Body of pancreas (tissue), 4 donors: ENCODE results near the gene ADCY7. TPM values are rescaled to one million over a fixed set of nuclear protein-coding genes. Genes with fewer than 3 reads are reported as not detected.

Source experiments
- ATAC-seq: fragments of 150-250 bp; one replicate; pipeline ENCODE4 v1.9.1; 2016
- DNase-seq, 4 donors: peaks; one replicate each; pipeline ENCODE4 v3.0.0-alpha.2; 2019
- H3K27ac ChIP-seq, 4 donors: fragments of 200-600 bp; sonication (generic); 1 replicate in 3 of 4; 2 replicates in 1 of 4; pipeline versions ENCODE4 v1.5.1 to v1.6.1; 2016 to 2019; ENCODE audit warnings: mild to moderate bottlenecking in 1 of 4, mixed read lengths in 1 of 4, moderate library complexity in 1 of 4
- H3K27me3 ChIP-seq, 2 donors: fragments of 200-600 bp; sonication (generic); one replicate each; pipeline ENCODE4 v1.6.0; 2016; ENCODE audit warnings: mild to moderate bottlenecking in 1 of 2
- H3K36me3 ChIP-seq, 2 donors: fragments of 200-600 bp; sonication (generic); replicated peaks in 1 of 2; 2 replicates each; pipeline ENCODE4 v1.5.1; 2016; ENCODE audit warnings: low read depth in 2 of 2; ENCODE audit not compliant: insufficient read depth in 1 of 2
- H3K4me1 ChIP-seq: fragments of 200-600 bp; sonication (generic); one replicate; pipeline ENCODE4 v1.6.0; 2016
- H3K4me3 ChIP-seq, 2 donors: fragments of 200-600 bp; sonication (generic); 1 replicate in 1 of 2; 2 replicates in 1 of 2; pipeline ENCODE4 v1.5.1; 2016 to 2019
- H3K9me3 ChIP-seq, 3 donors: fragments of 200-600 bp; sonication (generic); 1 replicate in 2 of 3; 2 replicates in 1 of 3; pipeline ENCODE4 v1.5.1; 2016
- CTCF ChIP-seq, 7 experiments: fragments of 450-650 bp in 4 of 7; fragments of 200-600 bp in 3 of 7; sonication (generic) in 3 of 7; IDR thresholded peaks; one replicate each; pipeline ENCODE4 v1.5.1; 2016 to 2019; ENCODE audit warnings: antibody characterized with exemption in 7 of 7
- POLR2A ChIP-seq, 3 donors: fragments of 450-650 bp; IDR thresholded peaks; one replicate each; pipeline ENCODE4 v1.6.1; 2016; ENCODE audit warnings: antibody characterized with exemption in 3 of 3, mild to moderate bottlenecking in 2 of 3
- WGBS, 2 donors: methylation state at CpG; one replicate each; pipeline ENCODE4 v1.1.5; 2017; 5-methylcytosine and 5-hydroxymethylcytosine counted together
- intact Hi-C: fragments of 100-400 bp; cut with DNase I; formaldehyde crosslinking; loops from one replicate; pipeline ENCODE4 v1.15.1; 2023
- total RNA-seq, 2 donors: library from RNA; depleted of rRNA; stranded (reverse); fragments of >200 nt; gene quantifications; one replicate each; pipeline ENCODE4 v1.1.0, GENCODE V29; 2016

The ADCY7 gene
- total RNA-seq, 2 donors from 2014 or later = 4.9 to 8.6 TPM

DNA sequence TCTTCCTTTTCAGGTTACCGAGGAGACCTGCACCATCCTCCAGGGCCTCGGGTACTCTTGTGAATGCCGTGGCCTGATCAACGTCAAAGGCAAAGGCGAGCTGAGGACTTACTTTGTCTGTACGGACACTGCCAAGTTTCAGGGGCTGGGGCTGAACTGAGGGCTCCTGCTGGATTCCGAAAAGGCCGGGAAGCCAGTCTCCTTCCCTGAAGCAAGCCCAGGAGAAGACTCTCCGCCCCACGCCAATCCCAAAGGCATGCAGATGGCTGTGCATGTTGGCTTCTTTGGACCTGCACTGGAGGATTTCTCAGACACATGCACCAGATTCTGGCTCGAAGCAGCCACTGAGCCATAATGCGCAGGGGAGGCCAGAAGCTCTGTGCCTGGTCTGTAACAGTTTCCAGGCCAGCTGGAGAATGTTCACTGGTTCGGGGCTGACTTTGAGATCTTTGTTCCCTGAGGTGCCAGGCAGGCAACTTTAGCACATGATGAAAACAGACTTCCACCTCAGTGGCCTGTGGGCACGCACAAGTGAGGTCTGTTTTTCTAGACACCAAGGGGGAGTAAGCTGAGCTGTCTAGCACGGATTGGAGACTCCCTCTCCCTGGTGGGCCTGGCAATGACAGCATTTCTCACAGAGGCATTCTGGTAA is 49.1 kb downstream of the ADCY7 start:
- H3K27me3 ChIP-seq = no peaks in the 10 kb centered on the region
- H3K4me3 ChIP-seq = no peak overlapping the region
- TF ChIP-seq POLR2A (IDR thresholded peaks at IDR 0.05) (no peak), CTCF (IDR thresholded peaks at IDR 0.05) (no peak)
- DNase-seq = no peak
- no peaks in the 10 kb centered on the region for H3K9me3 ChIP-seq
- H3K4me1 ChIP-seq = no peaks in the 10 kb centered on the region
- intact Hi-C loops = no loop called here
- ATAC-seq = no peak
- no peak overlapping the region for H3K27ac ChIP-seq
- 87 to 89% methylated on average over 13 to 15 of the region's 15 CpGs for WGBS, 2 donors
- peaks cover 10 to 32% of the 10 kb centered on the region in 2 donors for H3K36me3 ChIP-seq

GRCh38 chr16:50316102-50316847 is 49.9 kb downstream of the ADCY7 start:
- H3K9me3 ChIP-seq = no peaks in the 10 kb centered on the region
- no peak for DNase-seq
- no peak overlapping the region for H3K27ac ChIP-seq
- no peaks in the 10 kb centered on the region for H3K4me1 ChIP-seq
- no peak for ATAC-seq
- H3K36me3 ChIP-seq = peaks cover 10 to 39% of the 10 kb centered on the region in 2 donors
- TF ChIP-seq POLR2A (IDR thresholded peaks at IDR 0.05) = no peak
- TF ChIP-seq CTCF (IDR thresholded peaks at IDR 0.05) = no peak
- intact Hi-C loops = no loop called here
- no peak overlapping the region for H3K4me3 ChIP-seq
- H3K27me3 ChIP-seq = no peaks in the 10 kb centered on the region
- WGBS, 2 donors = 92 to 94% methylated on average over 12 of the region's 12 CpGs

DNA sequence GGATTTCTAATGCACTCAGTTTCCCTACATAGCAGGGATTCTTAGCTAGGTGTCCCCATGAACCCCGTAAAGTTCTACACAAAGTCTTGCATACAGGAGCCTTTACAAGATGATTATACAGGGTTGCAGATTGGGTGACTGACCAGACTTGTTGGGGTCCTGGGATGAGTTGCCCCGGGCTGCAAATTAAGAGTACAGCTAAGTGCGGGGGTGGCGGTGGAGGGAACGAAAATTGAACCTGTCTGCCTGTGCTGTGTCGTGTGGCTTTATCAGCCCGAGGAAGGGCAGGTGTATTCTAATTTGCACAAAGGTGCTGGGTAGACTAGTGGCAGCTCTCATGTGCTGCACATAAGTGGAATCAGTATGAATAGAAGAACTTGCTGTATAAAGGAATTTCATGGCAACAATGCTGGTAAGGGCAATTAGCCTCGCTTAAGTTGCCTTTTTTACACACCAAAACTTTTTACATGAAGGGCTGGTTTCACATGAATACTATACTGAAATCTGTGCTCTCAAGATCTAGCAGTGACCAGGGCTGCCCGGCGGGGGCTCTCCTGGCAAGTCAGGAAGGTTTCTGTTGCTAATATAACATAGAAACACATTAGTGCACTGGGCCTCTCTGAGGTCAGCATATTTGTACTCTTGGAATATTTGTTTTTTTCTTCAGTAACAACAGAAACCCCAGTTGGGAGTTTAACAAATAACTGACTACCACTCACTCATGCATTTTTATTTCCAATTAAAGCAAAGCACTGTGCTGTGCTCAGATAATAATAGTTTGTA is 50.7 kb downstream of the ADCY7 start:
- WGBS, 2 donors = 80 to 88% methylated on average over 10 of the region's 10 CpGs
- Histone ChIP-seq H3K27ac (no peak overlapping the region), H3K4me1 (no peaks in the 10 kb centered on the region), H3K9me3 (no peaks in the 10 kb centered on the region), H3K27me3 (no peaks in the 10 kb centered on the region), H3K36me3 (peaks cover 10 to 41% of the 10 kb centered on the region in 2 donors), H3K4me3 (no peak overlapping the region)
- no peak for TF ChIP-seq CTCF (IDR thresholded peaks at IDR 0.05)
- no peak for TF ChIP-seq POLR2A (IDR thresholded peaks at IDR 0.05)
- ATAC-seq = no peak
- DNase-seq = no peak
- intact Hi-C loops = no loop called here

GRCh38 chr16:50318796-50319578 is 52.6 kb downstream of the ADCY7 start:
- no peak for DNase-seq
- no peak for ATAC-seq
- H3K27me3 ChIP-seq = no peaks in the 10 kb centered on the region
- H3K36me3 ChIP-seq = peaks cover 10 to 45% of the 10 kb centered on the region in 2 donors
- no peak for TF ChIP-seq POLR2A (IDR thresholded peaks at IDR 0.05)
- no peak for TF ChIP-seq CTCF (IDR thresholded peaks at IDR 0.05)
- H3K27ac ChIP-seq = no peak overlapping the region
- H3K4me1 ChIP-seq = no peaks in the 10 kb centered on the region
- intact Hi-C loops = no loop called here
- no peak overlapping the region for H3K4me3 ChIP-seq
- H3K9me3 ChIP-seq = no peaks in the 10 kb centered on the region
- WGBS, 2 donors = 91 to 94% methylated on average over 9 of the region's 9 CpGs
